CMK (cell line): ENCODE data around the gene IQSEC1.

Experiments
- DNase-seq: peaks from one replicate; pipeline ENCODE4 v3.0.0-alpha.2; 2010; ENCODE audit warnings: low read depth

Gene IQSEC1

GRCh38 chr3:13028010-13028821 lies 45.0 kb downstream of the IQSEC1 start:
- DNase-seq = no peak

- no peak for DNase-seq
Observed at GRCh38 chr3:13027154-13027553, 46.1 kb downstream of the IQSEC1 start.

GRCh38 chr3:13026534-13026933 lies 46.7 kb downstream of the IQSEC1 start:
- no peak for DNase-seq

GRCh38 chr3:13025778-13026518 lies 47.3 kb downstream of the IQSEC1 start:
- no peak for DNase-seq

GRCh38 chr3:13025090-13025489 lies 48.1 kb downstream of the IQSEC1 start:
- DNase-seq = no peak

GRCh38 chr3:13024765-13025065 lies 48.5 kb downstream of the IQSEC1 start:
- no peak for DNase-seq

GRCh38 chr3:13023971-13024764 lies 49.1 kb downstream of the IQSEC1 start:
- DNase-seq = no peak

GRCh38 chr3:13023235-13023970 lies 49.8 kb downstream of the IQSEC1 start:
- no peak for DNase-seq

GRCh38 chr3:13022348-13023234 lies 50.6 kb downstream of the IQSEC1 start:
- DNase-seq = no peak

- no peak for DNase-seq
Observed at GRCh38 chr3:13021141-13022114, 51.8 kb downstream of the IQSEC1 start.

GRCh38 chr3:13020159-13020750 lies 53.0 kb downstream of the IQSEC1 start:
- DNase-seq = no peak

- DNase-seq = no peak
Observed at GRCh38 chr3:13019243-13020095, 53.8 kb downstream of the IQSEC1 start.

- no peak for DNase-seq
Observed at GRCh38 chr3:13018561-13019242, 54.5 kb downstream of the IQSEC1 start.

GRCh38 chr3:13018043-13018451 lies 55.2 kb downstream of the IQSEC1 start:
- DNase-seq = no peak

- no peak for DNase-seq
Observed at GRCh38 chr3:13017361-13018042, 55.7 kb downstream of the IQSEC1 start.

GRCh38 chr3:13016721-13017255 lies 56.4 kb downstream of the IQSEC1 start:
- DNase-seq = no peak
